Heart right ventricle (tissue), 16 donors: ENCODE measurements around the gene LRRTM3. TPM values are rescaled to one million over a fixed set of nuclear protein-coding genes. Genes with fewer than 3 reads are reported as not detected.

Experiments
- ATAC-seq, 8 donors: fragments of 200-7000 bp; cut with Tn5 transposase; one replicate each; pipeline ENCODE4 v1.9.1; 2020; ENCODE audit warnings: mild to moderate bottlenecking in 8 of 8, moderate library complexity in 8 of 8, moderate number of reproducible peaks in 1 of 8
- DNase-seq, 2 donors: peaks; one replicate each; pipeline ENCODE4 v3.0.0-alpha.2; 2020
- H3K27ac ChIP-seq, 10 donors: fragments of 200-600 bp; sonication (generic) in 2 of 10; one replicate each; pipeline versions ENCODE4 v1.5.0 to v1.8.0; 2020 to 2022; ENCODE audit warnings: mild to moderate bottlenecking in 3 of 10
- H3K27me3 ChIP-seq, 7 donors: fragments of 200-600 bp; one replicate each; pipeline ENCODE4 v1.8.0; 2021 to 2022; ENCODE audit warnings: mild to moderate bottlenecking in 2 of 7
- H3K36me3 ChIP-seq, 9 donors: fragments of 200-600 bp; sonication (generic) in 1 of 9; one replicate each; pipeline versions ENCODE4 v1.5.0 to v1.8.0; 2020 to 2022; ENCODE audit warnings: mild to moderate bottlenecking in 2 of 9
- H3K4me1 ChIP-seq, 9 donors: fragments of 200-600 bp; sonication (generic) in 1 of 9; one replicate each; pipeline versions ENCODE4 v1.5.0 to v1.8.0; 2020 to 2022; ENCODE audit warnings: mild to moderate bottlenecking in 4 of 9
- H3K4me3 ChIP-seq, 10 donors: fragments of 200-600 bp; sonication (generic) in 2 of 10; one replicate each; pipeline versions ENCODE4 v1.5.0 to v1.8.0; 2020 to 2022; ENCODE audit warnings: mild to moderate bottlenecking in 7 of 10, moderate library complexity in 2 of 10
- H3K9me3 ChIP-seq, 11 donors: fragments of 200-600 bp in 10 of 11; sonication (generic) in 2 of 11; one replicate each; pipeline versions ENCODE4 v1.5.0 to v1.8.0; 2013 to 2022; ENCODE audit warnings: mild to moderate bottlenecking in 2 of 11, control low read depth in 1 of 11, moderate library complexity in 1 of 11
- WGBS, 2 donors: extraction: QIAGEN DNeasy Blood & Tissue Kit; methylation state at CpG; one replicate each; pipeline ENCODE4 v1.1.7; 2013; ENCODE audit warnings: inconsistent platforms in 1 of 2; 5-methylcytosine and 5-hydroxymethylcytosine counted together
- intact Hi-C, 10 donors: fragments of 100-400 bp; cut with DNase I; formaldehyde crosslinking; loops; one replicate each; pipeline versions ENCODE4 v1.11.1 to v1.14.2; 2022
- polyA plus RNA-seq, 2 donors: library from polyadenylated mRNA; stranded (reverse); fragments of 200-250 nt; gene quantifications; one replicate each; pipeline ENCODE4 v1.2.3, GENCODE V29; 2013
- total RNA-seq, 10 donors: library from RNA; stranded (reverse); fragmentation: NEBNext Ultra II Directional in 3 of 10; extraction: Animal tissue kit (Norgen Biotek cat#: 25700) in 3 of 10; gene quantifications; one replicate each; pipeline versions ENCODE4 v1.2.1 to v1.2.4, GENCODE V29; 2021 to 2023
- TF ChIP-seq, protein P1 (sequence below), 9 donors: fragments of 200-600 bp; sonication (generic) in 2 of 9; IDR thresholded peaks; one replicate each; pipeline versions ENCODE4 v1.5.0 to v1.8.0; 2021 to 2022; ENCODE audit warnings: antibody characterized with exemption in 9 of 9, mild to moderate bottlenecking in 5 of 9, moderate library complexity in 1 of 9
- donor health status: Arrhythmogenic right ventricular cardiomyopathy.
- donor health status: ischemic (EF 13 %, LVEDD 7.1; RV severe dilation, severe dysfunction).
- donor health status: healthy with polysubstance abuse.
- donor health status: DM: no; HTN: yes; CAD: no.
- donor health status: DM: no; HTN: no; CAD: no.
- donor health status: ischemic (EF 25% LVEDD 6.9; RV normal size, moderate dysfunction).
- donor health status: ischemic (EF 25% LVEDD 5.7; RV mildly dilated, moderate dysfunction).
- donor health status: healthy.
- donor health status: DM: yes; HTN: yes; CAD: no.
- donor health status: Ischemic cardiomyopathy.
- donor health status: ischemic (EF 35%, LVEDD 5.7; RV mildly dilated, moderate dysfunction).
- donor health status: nonischemic (EF 11% LVEDD 7.7; RV severe dilation, severe dysfunction).
- donor health status: DM: yes; HTN: yes; CAD: no.
- donor health status: PGD.
- donor health status: ischemic (EF 29% LVEDD 5.4; RV normal size, mild dysfunction).
- donor health status: nonischemic (EF 23%, LVEDD 6.1; RV moderate dilation, normal function).

LRRTM3 gene
- total and polyA plus RNA-seq, 12 donors: not detected

- Histone ChIP-seq H3K4me3 (no peak overlapping the region), H3K36me3 (no peaks in the 10 kb centered on the region), H3K9me3 (no peaks in the 10 kb centered on the region), H3K4me1 (no peaks in the 10 kb centered on the region), H3K27me3 (no peaks in the 10 kb centered on the region), H3K27ac (no peak overlapping the region)
- intact Hi-C loops: no loop called here
- TF ChIP-seq, protein P1, sequence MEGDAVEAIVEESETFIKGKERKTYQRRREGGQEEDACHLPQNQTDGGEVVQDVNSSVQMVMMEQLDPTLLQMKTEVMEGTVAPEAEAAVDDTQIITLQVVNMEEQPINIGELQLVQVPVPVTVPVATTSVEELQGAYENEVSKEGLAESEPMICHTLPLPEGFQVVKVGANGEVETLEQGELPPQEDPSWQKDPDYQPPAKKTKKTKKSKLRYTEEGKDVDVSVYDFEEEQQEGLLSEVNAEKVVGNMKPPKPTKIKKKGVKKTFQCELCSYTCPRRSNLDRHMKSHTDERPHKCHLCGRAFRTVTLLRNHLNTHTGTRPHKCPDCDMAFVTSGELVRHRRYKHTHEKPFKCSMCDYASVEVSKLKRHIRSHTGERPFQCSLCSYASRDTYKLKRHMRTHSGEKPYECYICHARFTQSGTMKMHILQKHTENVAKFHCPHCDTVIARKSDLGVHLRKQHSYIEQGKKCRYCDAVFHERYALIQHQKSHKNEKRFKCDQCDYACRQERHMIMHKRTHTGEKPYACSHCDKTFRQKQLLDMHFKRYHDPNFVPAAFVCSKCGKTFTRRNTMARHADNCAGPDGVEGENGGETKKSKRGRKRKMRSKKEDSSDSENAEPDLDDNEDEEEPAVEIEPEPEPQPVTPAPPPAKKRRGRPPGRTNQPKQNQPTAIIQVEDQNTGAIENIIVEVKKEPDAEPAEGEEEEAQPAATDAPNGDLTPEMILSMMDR (IDR thresholded peaks at IDR 0.05): no peak
- no peak for ATAC-seq
- DNase-seq: no peak
- 80 to 83% methylated on average over 3 of the region's 3 CpGs for WGBS, 2 donors
Observed at GRCh38 chr10:67049988-67050387, 124.2 kb downstream of the LRRTM3 start.

DNA sequence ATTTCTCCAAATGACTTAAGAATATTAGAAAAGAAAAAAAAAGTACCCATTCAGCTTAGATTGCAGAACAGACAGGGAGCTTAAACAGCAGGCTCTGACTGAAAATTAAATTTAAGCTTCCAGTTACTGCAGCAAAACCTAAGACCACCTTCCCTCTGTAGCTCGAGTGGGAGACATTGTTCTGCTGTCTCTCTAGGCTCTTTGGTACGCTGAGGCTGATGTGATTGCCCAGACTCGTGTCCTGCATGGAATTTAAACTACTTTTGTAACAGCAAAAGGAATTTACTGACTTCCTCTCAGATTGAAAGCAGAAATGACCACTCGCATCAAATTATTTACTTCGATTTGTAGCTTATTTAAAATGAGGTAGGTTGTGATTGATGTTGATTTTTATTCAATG, 124.6 kb downstream of the LRRTM3 start:
- H3K4me3 ChIP-seq: no peak overlapping the region
- no peaks in the 10 kb centered on the region for H3K9me3 ChIP-seq
- H3K27ac ChIP-seq: no peak overlapping the region
- no peaks in the 10 kb centered on the region for H3K36me3 ChIP-seq
- no peak for DNase-seq
- no peak for ATAC-seq
- 47 to 58% methylated on average over 5 of the region's 5 CpGs for WGBS, 2 donors
- intact Hi-C loops: no loop called here
- no peaks in the 10 kb centered on the region for H3K27me3 ChIP-seq
- no peaks in the 10 kb centered on the region for H3K4me1 ChIP-seq
- TF ChIP-seq, protein P1 (IDR thresholded peaks at IDR 0.05): no peak

DNA sequence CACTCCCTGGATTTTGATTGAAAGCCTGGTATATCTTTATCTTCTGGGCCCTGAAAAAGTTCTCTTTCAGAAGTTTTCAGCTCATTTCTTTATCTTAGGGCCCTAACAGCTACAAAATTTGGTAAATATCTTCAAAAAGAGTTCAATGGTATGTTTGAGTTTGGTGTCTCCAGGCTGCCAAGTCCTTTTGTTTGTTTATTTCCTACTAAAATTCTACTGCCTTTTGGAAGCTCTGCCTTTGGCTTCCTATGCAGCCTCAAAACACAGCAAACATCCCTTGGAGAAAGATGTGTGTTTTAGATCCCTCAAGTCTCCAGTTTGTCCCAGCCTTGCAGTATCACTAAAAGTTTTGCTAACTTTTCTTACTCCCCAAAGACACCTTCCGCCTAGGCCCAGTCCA, 146.8 kb downstream of the LRRTM3 start:
- ATAC-seq (no peak), DNase-seq (no peak)
- Histone ChIP-seq H3K36me3 (no peaks in the 10 kb centered on the region), H3K9me3 (no peaks in the 10 kb centered on the region), H3K4me3 (no peak overlapping the region), H3K27me3 (no peaks in the 10 kb centered on the region), H3K27ac (no peak overlapping the region), H3K4me1 (peaks cover 0 to 23% (median 8%) of the 10 kb centered on the region in 9 donors)
- TF ChIP-seq, protein P1 (IDR thresholded peaks at IDR 0.05): no peak
- 81 to 91% methylated on average over 1 of the region's 1 CpG for WGBS, 2 donors
- intact Hi-C loops: no loop called here

DNA sequence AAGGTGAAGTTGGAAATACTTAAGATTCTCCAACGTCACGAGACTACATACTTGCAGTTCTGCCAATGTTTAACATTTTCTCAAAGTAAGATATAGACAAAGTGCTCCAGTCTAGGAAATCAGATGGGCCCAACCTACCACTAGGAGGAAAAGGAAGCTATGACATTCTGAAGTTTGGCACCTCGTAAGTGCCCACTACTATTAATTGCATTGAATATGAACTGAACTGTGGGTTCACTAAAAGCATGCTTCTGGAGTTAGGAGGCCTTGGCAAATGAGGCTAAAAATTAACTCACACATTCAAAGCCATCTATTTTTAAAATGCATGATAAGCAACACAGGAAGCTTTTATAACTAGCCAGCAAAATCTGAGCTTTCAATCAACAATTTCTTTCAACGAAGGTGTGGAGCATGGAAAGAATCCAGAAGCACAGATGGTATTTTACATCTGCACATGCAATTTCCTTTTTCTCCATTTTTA, 149.7 kb downstream of the LRRTM3 start:
- Histone ChIP-seq H3K4me1 (peaks cover 0 to 28% (median 8%) of the 10 kb centered on the region in 9 donors), H3K4me3 (no peak overlapping the region), H3K27me3 (no peaks in the 10 kb centered on the region), H3K9me3 (no peaks in the 10 kb centered on the region), H3K27ac (peak overlapping the region in 7 of 10 donors; percentile 8 to 70 (median 65)), H3K36me3 (no peaks in the 10 kb centered on the region)
- intact Hi-C loops: no loop called here
- 8 to 20% methylated on average over 4 of the region's 4 CpGs for WGBS, 2 donors
- ATAC-seq (peak; percentile 18 to 88 (median 64)), DNase-seq (no peak)
- TF ChIP-seq, protein P1 (IDR thresholded peaks at IDR 0.05): no peak
